HG03025 (cell line): ENCODE measurements around the gene SPRED1.

Source experiments
- ATAC-seq: cut with Tn5 transposase; IDR thresholded peaks from one replicate; pipeline ENCODE4 v1.9.1; 2021; ENCODE audit warnings: mild to moderate bottlenecking, moderate library complexity; ENCODE audit not compliant: unreplicated experiment, low FRiP score

Gene SPRED1

DNA sequence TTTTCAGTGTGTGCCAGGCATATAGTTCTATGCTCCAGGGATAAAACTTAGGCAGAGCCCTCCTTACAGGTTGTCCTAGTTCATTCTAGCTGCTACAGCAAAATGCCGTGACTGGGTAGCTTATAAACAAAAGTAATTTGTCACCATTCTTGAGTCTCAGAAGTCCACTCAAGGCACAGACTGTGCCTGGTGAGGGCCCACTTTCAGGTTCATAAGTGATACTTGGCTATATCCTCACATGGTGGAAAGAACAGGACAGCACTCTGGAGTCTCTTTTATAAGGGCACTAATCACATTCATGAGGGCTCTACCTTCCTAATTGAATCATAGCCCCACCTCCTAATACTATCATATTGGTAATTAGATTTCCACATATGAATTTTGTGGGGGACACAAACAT, 80.1 kb downstream of the SPRED1 start:
- ATAC-seq = no peak

GRCh38 chr15:38335116-38335515, 82.5 kb downstream of the SPRED1 start:
- ATAC-seq = no peak

GRCh38 chr15:38344351-38344750, 91.7 kb downstream of the SPRED1 start:
- no peak for ATAC-seq

- ATAC-seq = no peak
Measured at GRCh38 chr15:38349251-38349650, 96.6 kb downstream of the SPRED1 start.

DNA sequence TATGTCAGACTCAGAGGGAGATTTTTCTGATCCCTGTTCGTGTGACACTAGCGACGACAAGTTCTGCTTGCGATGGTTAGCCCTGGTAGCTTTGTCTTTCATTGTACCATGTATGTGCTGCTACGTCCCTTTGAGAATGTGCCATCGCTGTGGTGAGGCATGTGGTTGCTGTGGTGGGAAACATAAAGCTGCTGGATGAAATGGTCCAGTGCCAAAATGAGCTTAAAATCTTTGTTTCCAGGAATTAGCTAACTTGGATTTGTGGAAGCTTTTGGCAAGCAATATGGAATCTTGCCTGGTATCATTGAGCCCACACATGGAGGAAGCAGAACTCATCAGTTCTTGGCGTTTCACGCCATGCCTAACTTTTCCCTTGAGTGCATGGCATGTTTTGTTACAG, 98.8 kb downstream of the SPRED1 start:
- ATAC-seq = no peak

GRCh38 chr15:38354315-38354929, 101.8 kb downstream of the SPRED1 start:
- no peak for ATAC-seq

DNA sequence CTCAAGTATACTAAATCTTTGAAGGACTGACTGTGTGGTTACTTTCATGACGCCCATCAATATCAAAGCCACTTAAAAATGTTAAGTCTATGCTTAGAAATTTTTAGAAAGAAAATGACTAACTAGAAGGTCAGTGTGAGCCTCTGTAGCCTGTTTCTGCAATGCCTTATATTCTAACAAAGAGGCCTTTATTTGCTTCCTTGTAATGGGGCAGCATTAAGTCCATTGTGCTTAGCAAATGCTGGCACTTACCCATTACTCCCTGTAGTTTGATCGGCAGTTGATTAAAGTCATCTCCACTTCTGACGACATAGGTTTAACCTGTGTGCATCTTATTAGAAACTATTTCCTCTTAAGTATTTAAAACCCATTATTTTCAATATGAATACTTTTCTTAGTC, 109.7 kb downstream of the SPRED1 start:
- ATAC-seq = no peak

GRCh38 chr15:38367476-38367875, 114.8 kb downstream of the SPRED1 start:
- no peak for ATAC-seq

- ATAC-seq = no peak
Measured at GRCh38 chr15:38369936-38370478, 117.4 kb downstream of the SPRED1 start.

GRCh38 chr15:38373016-38373415, 120.4 kb downstream of the SPRED1 start:
- no peak for ATAC-seq

DNA sequence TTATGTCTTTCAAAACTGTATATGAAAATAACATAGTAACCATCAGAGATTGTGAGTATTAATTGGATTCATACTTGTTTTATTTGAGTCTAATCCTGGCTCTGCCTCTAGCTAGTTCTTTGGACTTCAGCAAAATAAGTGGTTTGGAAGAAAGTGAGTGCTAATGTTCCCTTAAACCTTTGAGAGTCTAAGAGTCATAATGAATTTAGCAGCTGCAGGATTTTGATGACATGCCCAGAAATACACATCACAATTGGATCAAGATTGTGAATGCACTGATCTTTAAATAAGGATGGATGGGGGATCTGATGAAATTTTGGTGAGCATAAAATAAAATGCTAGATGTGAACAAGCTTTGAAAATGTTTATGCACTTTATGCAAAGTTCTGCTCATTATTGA, 121.4 kb downstream of the SPRED1 start:
- no peak for ATAC-seq

GRCh38 chr15:38374556-38374955, 121.9 kb downstream of the SPRED1 start:
- no peak for ATAC-seq

GRCh38 chr15:38376081-38376480, 123.4 kb downstream of the SPRED1 start:
- no peak for ATAC-seq

DNA sequence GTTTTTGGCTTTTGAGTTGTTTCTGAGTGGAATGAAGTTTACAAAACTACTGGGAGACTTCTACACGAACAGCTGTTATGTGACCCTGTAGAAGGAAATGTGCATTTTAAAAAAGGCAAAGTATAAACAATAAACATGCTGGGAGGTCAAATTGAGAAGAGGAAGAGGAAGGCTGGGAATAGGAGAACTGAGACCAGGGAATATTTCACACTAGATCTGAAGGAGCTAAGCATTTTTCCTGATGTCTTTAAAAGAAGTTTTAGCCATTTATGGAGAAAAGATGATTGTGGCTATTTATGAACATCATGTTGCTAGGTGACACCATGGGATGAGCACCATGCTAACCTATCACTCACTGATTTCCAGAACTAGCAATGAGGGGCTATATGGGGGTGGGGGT, 125.0 kb downstream of the SPRED1 start:
- no peak for ATAC-seq

DNA sequence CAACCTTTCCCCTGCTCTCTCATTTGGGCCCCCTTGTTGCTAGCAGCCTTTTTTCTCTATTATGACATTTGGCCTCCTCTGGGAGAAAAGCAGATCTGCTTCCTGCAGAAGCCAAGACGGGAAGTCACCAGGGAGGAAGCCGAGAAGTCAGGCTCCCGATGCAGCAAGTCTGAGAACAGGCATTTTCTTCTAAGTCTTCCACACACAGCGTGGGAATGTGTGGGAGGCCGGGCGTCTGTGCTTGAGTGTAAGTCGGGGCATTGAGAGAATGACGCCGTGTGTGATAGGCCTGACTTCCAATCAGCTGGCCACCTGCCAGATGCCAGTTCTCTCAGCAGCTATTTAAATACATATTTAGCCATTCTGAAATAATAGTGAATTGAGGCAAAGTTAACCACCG, 125.5 kb downstream of the SPRED1 start:
- no peak for ATAC-seq

- ATAC-seq = peak; percentile 79
Measured at GRCh38 chr15:38389924-38390542, 137.4 kb downstream of the SPRED1 start.

DNA sequence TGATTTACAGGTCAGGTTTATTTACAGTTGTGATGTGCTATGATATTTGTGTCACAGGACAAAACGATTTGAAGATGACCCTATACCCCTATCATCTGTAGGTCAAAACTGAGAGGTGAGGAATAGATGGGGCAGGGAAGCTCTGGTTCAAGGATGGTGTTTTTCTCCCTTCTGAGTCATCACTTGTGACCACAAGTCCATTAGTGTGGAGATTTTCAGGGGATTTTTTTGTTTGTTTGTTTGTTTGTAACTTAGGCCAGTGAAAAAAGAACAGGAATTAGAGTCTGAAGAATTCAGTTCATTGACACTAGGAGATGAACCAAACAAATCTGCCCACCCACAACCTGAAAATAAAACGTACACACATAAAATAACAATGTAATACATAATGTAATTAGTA, 138.6 kb downstream of the SPRED1 start:
- ATAC-seq = no peak

DNA sequence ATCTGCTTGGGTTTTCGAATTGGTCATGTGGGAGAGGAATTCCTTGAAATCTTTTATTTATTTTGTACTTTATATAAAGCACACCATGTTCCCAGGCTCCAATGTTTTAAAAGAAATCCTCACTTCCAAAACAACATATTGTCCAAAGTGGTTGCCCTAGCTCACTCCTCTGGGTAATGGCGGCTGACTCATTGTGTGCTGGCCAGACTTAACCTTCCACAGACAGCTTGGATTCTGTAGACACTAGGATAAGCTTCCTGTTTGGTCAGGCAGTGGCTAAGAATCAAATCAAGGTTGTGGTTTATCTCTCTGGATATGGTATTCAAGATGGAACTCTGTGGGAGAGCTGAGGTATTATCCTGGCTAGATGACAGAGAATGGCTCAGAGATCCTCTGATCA, 145.5 kb downstream of the SPRED1 start:
- no peak for ATAC-seq

DNA sequence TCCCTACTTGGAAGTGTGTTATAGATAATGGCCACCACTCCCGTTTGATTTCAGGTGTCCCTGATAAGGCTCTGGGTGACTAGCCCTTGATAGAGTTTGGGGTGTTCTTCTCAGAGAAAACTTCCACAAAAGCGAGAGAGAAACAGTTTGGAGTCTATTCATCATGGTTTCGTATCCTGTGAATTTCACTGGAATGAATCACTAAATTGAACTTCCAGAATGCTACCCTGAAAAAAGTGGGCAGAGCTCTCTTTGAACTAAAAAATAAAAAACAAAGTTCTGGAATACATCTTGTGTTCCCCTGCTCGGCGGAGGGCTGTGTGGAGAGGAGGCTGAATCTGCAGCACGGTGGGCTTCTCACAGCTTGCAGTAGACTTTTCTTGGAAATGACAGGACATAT, 148.5 kb downstream of the SPRED1 start:
- ATAC-seq = no peak

GRCh38 chr15:38401701-38402100, 149.1 kb downstream of the SPRED1 start:
- ATAC-seq = no peak

GRCh38 chr15:38406436-38406835, 153.8 kb downstream of the SPRED1 start:
- ATAC-seq = no peak
